H4 (cell line): ENCODE results near the gene ADH7. TPM values are rescaled to one million over a fixed set of nuclear protein-coding genes. Genes with fewer than 3 reads are reported as not detected.
"Not testable (repeated sequence)": the region's sequence is repeated elsewhere in the genome, so short reads cannot be mapped to it uniquely, and the experiment has no call there.

Source experiments
- DNase-seq: peaks from one replicate; pipeline ENCODE4 v3.0.0-alpha.2; 2015; ENCODE audit warnings: low spot score
- total RNA-seq: library from RNA; depleted of rRNA; stranded (reverse); fragments of >200 nt; shearing (Covaris generic); gene quantifications from 2 replicates; pipeline ENCODE4 v1.2.3, GENCODE V29; 2014

ADH7 gene
- total RNA-seq, 1 experiment from 2014 or later = not detected

DNA sequence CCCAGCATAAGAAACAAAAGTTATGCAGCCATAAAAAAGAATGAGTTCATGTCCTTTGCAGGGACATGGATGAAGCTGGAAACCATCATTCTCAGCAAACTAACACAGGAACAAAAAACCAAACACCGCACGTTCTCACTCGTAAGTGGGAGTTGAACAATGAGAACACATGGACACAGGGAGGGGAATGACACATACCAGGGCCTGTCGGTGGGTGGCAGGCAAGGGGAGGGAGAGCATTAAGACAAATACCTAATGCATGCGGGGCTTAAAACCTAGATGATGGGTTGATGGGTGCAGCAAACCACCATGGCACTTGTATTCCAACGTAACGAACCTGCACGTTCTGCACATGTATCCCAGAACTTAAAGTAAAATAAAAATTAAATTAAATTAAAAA is 19.4 kb downstream of the ADH7 start:
- DNase-seq = not testable (repeated sequence)

DNA sequence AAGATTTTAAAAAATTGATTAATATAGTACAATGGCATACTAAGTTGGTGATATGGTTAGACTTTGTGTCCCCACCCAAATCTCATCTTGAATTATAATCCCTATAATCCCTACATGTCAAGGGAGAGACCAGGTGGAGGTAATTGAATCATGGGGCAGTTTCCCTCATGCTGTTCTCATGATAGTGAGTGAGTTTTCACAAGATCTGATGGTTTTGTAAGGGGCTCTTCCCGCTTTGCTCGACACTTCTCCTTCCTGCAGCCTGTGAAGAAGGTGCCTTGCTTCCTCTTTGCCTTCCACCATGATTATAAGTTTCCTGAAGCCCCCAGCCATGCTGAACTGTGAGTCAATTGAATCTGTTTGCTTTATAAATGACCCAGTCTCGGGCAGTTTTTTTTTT is 20.2 kb downstream of the ADH7 start:
- DNase-seq = not testable (repeated sequence)

DNA sequence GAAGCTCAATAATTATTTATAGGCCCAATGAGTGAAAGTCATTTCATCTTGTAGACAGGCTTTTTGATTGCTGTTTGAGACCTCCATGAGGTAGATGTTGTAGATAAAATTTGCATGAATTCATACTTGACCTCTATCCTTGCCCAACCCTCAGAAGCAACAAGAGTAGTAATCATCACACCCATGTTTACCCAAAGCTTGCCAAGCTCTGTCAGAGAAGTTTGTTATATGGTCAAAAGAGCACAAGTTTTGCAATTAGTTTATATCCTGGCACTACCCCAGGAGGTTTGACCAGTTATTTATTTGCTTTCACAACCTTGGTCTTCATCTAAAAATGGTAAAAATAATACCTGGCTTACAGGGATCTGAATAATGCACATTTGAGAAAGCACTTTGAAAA is 20.7 kb downstream of the ADH7 start:
- DNase-seq = peak; percentile 34

DNA sequence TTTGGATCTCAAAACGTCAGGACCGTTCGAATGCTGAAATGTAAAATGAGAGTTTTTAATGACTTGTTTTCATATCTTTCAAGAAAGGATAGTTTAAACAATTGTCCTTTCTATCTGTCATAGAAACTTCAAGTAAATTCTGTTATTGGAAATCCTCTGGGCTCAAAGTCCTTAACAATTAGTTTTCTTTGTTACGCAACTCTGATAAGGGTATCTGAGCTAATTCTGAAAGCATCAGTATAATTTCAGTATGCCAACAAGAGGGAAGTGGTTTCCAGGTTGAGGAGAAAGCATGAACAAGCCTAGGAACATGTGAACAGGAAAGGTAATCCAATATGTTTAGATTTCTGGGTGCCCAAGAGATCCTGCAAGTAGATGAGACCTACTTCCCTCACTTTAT is 22.0 kb downstream of the ADH7 start:
- no peak for DNase-seq

DNA sequence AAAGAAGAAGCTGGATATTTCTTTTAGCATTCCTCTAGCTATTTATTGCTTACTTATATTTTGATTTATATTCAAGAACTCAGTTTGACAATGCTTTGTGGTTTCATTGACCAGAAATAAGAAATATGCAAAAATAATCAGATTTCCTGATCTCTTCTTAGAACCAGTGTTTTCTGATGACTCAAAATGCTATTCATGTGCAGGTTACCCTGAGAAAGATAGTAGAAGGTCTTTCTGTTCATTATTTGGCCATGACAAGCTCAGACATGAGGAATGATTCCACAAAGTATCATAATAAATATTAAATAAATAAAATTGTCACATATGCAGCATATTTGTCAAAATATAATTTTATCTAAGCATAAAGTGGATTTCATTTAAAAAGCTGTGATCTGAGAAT is 24.1 kb downstream of the ADH7 start:
- DNase-seq = no peak

DNA sequence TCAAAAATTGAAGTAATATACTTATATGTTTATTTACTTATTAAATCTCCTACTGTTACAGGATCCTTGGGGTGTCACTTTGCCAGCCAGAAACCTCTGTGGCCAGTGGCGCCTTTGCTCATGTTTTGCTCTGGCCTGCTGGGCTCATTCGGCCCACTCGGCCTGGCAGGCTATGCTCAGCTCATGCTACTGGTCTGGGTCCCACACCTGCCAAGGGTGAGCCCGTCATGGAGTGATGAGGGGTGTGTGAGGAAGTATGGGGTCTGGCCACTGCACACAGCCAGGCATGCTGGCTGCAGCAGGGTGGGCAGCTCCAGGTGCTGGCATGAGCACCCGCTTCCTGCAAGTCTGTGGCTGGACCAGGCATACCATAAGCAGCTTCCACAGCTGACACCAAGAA is 25.1 kb downstream of the ADH7 start:
- DNase-seq = no peak

DNA sequence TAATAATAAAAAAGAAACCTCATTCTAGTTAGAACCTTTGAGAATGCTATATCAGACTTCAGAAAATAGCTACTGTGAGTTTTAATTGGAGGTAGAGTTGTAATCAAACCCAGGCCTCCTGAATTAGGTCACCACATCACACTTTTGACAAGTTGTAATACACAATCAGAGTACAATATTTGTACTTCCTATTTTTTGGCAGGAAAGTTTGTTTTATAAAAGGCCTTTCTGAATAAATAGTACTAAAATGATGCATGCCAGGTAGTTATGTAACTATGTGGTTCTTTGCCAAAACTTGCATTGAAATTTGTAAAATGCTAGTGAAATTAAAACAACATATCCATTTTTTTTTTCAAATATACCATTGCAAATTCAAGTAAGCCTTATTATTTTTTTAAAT is 26.8 kb downstream of the ADH7 start:
- DNase-seq = no peak

DNA sequence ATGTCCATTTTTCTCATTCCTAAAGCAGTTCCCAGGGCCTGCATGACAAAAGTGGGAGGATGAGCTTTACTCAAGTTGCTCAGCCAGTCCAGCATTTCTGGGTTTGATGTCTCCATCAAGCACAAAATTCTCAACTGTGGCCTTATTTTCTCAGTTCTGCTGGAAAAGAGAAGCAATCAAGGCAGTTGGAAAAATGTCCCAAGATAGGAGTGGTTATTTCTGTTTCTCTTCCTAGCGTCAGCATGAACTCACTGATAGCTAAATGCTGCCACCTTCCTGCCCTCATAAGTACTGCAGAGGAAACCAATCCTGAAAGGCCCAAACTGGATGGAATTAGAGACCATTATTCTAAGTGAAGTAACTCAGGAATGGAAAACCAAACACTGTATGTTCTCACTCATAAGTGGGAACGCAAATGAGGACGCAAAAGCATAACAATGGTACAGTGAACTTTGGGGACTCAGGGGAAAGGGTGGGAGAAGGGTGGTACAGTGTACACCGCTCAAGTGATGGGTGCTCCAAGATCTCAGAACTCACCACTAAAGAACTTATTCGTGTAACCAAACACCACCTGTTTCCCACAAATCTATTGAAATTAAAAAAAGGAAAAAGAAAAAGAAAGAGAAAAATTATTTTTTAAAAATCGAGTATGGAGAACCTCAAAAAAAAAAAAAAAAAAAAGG is 29.6 kb downstream of the ADH7 start:
- peak; percentile 69 for DNase-seq

DNA sequence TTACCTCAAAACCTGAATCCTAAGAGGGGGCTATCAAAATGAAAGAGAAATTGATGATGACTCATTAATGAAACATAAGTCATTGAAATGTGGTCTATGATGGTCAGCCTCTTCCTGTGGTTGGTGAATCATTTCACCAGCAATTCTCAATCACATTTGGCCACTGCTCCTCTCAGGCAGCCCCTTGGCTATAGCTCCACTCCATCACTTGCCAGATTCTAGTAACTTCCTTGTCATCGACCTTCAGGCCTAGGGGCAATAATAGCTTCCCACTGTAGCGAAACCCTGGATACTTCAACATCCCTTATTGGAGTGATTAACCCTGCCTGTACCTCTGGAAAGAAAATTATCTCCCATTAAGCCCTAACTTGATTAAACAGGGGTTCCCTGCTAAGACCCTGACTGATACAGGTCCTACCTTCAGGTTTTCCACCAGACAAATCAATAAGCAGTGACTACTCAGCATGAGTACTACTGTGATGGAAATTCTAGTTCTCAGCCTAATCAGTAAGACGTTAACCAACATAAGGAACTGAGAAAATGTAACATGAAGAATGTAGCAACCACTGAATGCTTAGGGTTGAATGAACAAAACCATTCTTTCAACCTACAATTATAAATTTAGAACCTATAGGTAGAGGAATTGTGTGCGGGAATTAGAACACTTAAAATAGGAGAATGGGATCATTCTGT is 30.4 kb downstream of the ADH7 start:
- peak; percentile 70 for DNase-seq

DNA sequence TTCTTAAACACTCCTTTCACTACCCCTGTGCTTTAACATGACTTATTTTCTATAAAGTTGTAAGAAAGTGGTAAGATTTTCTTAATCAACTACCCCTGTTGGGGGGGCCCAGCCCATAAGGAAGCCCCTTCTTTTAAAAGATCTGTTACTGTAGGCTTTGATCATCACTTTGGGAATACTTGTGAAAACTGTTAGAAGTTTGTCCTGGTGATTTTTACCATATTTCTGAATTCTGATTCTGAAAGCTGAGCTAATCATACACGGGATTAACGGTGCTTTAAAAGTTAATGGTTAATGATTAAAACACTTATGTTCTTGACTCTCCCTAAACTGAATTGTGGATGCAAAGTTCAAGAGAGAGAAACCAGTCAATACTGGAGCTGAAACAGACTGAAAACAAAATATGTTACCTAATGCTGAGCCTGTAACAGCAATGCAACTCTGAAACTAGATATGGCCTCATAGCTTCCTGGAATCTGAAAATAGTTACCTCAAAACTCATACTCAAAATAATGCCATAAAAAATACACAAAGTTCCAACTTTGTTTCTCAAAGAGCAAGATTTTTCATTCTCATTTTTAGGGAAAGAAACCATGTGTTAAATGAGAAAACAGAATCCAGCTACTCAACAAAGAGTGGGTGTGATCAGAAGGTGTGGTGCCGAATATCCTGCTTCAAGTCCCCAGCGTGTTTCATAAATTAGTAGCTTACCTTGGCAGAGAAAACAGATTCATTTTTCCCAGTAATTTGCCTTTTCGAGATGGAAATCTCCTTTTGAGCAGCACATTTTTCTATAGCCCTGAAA is 31.6 kb downstream of the ADH7 start:
- DNase-seq = no peak

DNA sequence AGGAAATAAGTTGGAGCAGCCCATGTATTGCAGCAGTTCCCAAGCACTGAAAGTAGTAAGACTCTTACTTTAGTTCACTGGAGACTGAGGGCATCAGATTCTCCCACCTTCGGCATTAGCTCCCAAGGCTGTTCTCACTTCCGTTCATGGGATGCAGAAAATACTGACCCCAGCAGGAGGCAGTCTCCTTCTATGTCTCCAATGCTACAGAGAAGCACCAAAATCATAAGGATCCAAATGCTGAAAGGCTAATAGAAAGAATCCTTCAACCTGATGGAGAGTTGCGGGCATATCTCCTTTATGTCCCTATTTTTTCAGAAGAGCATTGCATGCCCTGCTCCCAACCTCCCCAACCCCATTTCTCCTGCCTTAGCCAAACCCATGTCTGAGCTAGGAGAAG is 32.4 kb downstream of the ADH7 start:
- DNase-seq = no peak

DNA sequence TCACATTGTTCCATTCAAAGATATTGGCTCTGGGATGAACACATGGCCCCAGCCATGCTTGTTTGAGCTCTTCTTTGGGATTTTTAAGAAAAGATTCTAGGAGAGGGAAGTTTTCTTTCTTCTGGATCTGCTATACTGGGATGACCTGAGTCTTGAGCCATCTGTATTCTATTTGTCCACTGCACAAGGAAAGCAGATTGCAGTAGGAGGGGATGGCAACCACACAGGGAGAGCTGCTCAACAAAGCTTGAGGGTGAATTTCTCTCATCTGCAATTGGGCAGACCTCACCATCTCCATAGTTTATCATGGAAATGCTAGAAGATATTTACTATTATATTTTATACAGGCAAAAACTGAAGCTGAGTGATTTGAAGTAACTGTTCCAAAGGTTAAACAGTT is 34.3 kb downstream of the ADH7 start:
- DNase-seq = no peak

DNA sequence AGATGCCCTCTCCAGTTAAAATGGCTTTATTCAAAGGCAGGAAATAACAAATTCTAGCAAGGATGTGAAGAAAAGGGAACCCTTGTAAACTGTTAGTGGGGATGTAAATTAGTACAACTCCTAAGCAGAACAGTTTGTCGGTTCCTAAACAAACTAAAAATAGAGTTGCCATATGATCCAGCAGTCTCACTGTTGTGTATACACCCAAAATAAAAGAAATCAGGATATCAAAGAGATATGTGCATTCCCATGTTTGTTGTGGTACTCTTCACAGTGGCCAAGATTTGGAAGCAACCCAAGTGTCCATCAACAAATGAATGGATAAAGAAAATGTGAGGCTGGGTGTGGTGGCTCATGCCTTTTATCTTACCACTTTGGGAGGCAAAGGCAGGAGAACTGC is 36.1 kb downstream of the ADH7 start:
- no peak for DNase-seq

DNA sequence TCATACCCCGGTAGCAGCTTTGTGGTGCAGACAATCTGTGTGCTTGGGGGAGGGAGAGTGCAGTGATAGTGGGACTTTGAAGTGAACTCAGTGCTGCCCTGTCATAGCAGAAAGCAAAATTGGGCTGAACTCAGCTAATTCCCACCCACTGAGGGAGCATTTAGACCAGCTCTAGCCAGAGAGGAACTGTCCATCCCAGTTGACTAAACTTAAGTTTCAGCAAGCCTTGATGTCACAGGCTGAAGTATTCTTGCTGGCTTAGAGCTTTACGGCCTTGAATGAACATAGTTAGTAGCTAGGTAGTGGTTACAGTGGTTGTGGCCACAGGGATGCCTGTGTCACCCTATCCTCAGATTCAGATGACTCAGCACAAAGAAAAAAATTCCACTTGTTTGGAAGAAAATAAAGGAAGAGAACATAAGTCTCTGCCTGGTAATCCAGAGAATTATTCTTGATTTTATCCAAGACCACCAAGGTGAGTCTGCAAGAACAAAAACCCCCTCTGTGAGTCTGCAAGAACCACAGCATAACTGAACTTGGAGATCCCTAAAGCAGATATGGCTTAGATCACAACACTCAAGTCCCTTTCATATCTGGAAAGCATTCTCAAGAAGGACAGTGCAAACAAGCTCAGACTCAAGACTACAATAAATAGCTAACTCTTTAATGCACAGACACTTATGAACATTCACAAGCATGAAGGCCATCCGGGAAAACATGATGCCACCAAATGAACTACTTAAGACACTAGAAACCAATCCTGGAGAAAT is 39.4 kb downstream of the ADH7 start:
- peak; percentile 82 for DNase-seq

DNA sequence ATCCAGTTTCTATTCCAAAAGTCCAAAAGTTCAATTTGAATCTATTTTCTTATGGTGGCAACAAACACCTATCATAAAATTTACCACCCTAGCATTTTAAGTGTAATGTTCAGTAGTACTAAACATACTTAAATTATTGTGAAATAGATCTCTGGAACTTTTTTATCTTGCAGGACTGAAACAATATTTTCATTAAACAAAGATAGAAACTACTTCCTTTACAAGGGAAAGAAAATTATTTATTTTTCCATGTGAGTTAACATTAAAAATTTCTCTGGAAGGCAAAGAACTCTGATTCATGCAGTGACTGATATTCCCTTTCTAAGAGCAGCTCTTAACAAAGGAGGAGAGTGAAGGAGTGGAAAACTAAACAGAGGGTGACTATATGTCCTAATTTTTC is 40.2 kb downstream of the ADH7 start:
- no peak for DNase-seq

DNA sequence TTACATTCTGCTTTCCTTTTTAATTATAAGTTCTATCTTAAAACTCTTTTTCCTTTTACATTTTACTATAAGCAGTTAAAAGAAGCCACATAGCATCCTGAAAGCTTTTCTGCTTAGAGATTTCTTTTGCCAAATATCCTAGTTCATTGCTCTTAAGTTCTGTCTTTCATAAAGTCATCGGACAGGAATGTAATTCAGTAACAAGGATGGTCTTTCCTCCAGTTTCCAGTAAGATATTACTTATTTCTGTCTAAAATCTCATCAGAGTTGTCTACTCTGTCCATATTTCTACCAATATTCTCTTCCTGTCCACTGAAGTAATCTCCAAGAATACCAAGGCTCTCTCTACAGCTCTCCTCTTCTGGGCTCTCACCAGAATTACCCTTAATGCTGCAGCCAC is 45.1 kb downstream of the ADH7 start:
- no peak for DNase-seq

DNA sequence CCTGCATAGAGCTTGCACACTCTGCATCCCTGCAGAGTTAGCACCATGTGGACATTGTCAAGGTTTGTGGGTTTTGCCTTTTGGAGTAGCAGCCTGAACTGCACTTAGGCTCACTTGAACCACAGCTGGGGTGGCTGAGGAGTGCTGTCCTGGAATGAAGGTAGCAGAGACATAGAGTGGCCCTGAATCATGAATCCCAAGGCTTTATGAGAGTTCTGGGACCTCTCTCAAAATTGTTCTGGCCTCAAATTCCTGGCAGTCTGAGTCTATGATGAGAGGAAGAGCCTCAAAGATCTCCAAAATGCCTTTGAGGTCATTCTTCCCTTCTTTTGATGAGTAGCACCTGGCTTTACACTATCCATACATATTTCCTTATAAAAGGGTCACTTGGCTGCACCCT is 45.5 kb downstream of the ADH7 start:
- no peak for DNase-seq

DNA sequence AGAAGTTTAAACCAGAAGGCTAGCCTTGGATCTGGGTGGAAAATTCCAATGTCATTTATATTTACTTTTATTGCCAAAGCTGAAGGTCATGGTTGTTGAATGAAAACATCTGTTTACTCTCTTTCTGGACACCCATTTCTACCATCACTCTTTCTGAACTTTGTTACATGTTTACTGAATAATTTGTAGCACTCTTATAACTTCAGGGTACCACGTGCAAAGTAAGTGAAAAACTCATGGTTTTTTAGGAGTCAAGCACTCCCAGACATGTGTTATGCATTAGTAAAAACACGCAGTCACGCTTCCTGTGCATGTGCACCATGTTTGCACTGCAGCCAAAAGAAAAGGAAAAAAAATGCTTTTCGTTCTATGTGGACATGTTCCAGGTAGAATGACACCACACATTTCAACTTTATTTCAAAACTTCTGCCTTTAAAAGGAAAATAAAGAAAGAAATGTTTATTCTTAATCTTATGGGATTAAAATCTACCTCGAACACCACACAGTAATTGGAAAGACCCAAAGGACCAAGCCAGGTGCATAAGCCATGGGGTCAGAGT is 51.2 kb downstream of the ADH7 start:
- peak; percentile 82 for DNase-seq

DNA sequence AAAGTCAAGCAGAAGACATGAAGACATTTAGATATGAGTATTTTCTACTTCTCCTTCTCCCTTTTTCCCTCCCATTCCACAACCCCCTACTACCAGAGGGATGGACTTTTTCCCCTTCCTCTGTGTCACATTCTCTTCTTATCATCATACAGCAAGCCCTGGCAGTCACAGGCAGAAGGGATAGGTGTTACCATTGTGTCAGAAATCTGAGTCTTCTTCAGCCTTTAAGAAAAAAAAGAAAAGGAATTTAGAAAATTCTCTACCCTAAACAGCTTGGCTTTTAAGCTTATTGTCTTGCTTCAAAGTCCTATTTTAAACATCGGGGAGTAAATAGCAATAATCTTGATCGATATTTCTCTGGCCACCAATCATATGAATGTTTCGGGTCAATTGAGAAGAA is 51.7 kb downstream of the ADH7 start:
- no peak for DNase-seq

DNA sequence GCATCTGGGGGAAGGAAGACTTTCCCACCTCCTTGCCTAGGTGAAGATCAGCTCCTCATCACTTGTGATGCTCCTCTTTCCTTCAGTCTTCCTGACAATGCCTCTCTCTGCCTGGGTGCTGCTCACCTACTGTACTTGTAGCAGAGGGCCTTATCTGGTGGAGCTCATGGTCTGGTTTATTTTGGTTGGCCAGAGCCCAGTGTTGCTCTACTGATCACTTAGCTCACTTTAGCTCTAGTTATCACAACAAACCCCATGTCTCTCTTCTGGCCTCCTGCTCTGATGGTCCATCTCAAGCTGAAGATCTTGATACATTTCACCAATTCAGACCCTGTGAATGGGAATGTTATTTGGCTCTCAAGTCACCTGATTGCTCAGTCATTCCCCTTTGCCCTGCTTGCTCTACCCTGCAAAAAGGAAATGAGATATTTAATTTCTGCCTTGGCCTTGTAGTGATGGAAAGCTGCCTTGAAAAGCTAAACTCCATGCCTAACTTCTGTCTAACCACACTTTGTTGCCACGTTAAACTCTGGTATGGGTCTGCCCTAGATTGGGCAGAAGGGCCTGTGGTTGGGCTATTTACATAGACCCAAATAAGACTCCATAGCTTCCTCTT is 52.3 kb downstream of the ADH7 start:
- no peak for DNase-seq

DNA sequence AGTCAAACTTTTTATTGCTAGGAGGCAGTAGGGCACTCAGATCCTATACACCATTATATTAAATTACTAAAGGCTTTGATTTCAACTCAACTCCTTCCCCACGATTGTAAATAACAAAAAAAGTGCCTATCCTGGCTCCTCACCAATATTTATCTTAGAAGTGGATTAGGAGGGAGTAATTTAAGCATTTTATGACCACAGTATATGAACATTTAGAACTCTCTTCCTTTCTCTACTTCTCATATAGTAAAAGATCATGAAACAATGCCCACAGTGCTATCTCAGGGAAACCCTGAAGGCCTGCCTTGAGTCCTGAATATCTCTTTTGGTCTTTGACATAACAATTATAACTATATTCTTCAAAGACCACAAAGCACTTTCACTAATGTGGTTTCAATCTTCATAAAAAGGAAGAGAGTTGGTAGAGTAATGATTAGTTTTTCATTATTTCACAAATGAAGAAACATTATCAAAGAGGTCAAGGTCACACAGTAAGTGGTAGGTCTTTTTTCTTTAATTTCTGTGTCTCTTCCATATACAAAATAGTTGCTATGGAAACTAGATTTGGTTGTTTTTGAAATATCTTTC is 53.5 kb downstream of the ADH7 start:
- no peak for DNase-seq
